GM21737 (cell line): Measurements from ENCODE around the gene RNF223.
"Not testable (repeated sequence)": the region's sequence is repeated elsewhere in the genome, so short reads cannot be mapped to it uniquely, and the experiment has no call there.

Experiments used
- ATAC-seq: cut with Tn5 transposase; IDR thresholded peaks from one replicate; pipeline ENCODE4 v1.9.1; 2021; ENCODE audit warnings: mild to moderate bottlenecking, moderate library complexity; ENCODE audit not compliant: unreplicated experiment

RNF223 gene

GRCh38 chr1:1031659-1032235 is 42.4 kb downstream of the RNF223 start:
- ATAC-seq, result no peak

GRCh38 chr1:1030867-1031658 is 43.0 kb downstream of the RNF223 start:
- not testable (repeated sequence) for ATAC-seq

- no peak for ATAC-seq
Measured at GRCh38 chr1:1027791-1028190, 46.3 kb downstream of the RNF223 start.

GRCh38 chr1:1026599-1027413 is 47.3 kb downstream of the RNF223 start:
- no peak for ATAC-seq

- no peak for ATAC-seq
Measured at GRCh38 chr1:1025730-1026129, 48.4 kb downstream of the RNF223 start.

- no peak for ATAC-seq
Measured at GRCh38 chr1:1024771-1025699, 49.1 kb downstream of the RNF223 start.

- no peak for ATAC-seq
Measured at GRCh38 chr1:1024149-1024770, 49.8 kb downstream of the RNF223 start.

GRCh38 chr1:1023700-1024099 is 50.4 kb downstream of the RNF223 start:
- no peak for ATAC-seq

- no peak for ATAC-seq
Measured at GRCh38 chr1:1022302-1023009, 51.6 kb downstream of the RNF223 start.

GRCh38 chr1:1021920-1022259 is 52.2 kb downstream of the RNF223 start:
- no peak for ATAC-seq

GRCh38 chr1:1021010-1021919 is 52.8 kb downstream of the RNF223 start:
- no peak for ATAC-seq
